Activated CD4-positive, alpha-beta memory T cell treated with anti-CD3 and anti-CD28 coated beads for 36 hours (primary cell): Measurements from ENCODE around the gene MYH9. TPM values are rescaled to one million over a fixed set of nuclear protein-coding genes. Genes with fewer than 3 reads are reported as not detected.

Experiments used
- CTCF ChIA-PET: fragments of 350-600 bp; sonication (Branson Sonifier 250); formaldehyde crosslinking; loops from one replicate; lab custom pipeline; 2021; ENCODE audit warnings: antibody characterized with exemption, inconsistent platforms; lab: Charles Lee
- POLR2A ChIA-PET: fragments of 350-600 bp; sonication (Branson Sonifier 250); formaldehyde crosslinking; loops from one replicate; lab custom pipeline; 2021; ENCODE audit warnings: antibody characterized with exemption; lab: Charles Lee
- DNase-seq: peaks from one replicate; pipeline ENCODE4 v3.0.0-alpha.2; 2020
- H3K27ac Mint-ChIP-seq: one replicate; pipeline ENCODE4 v1.8.0; 2021; ENCODE audit warnings: mixed read lengths
- H3K27me3 Mint-ChIP-seq: one replicate; pipeline ENCODE4 v1.8.0; 2021; ENCODE audit warnings: mixed read lengths
- H3K36me3 Mint-ChIP-seq: one replicate; pipeline ENCODE4 v1.8.0; 2021; ENCODE audit warnings: mixed read lengths
- H3K4me1 Mint-ChIP-seq: one replicate; pipeline ENCODE4 v1.8.0; 2021; ENCODE audit warnings: low read depth, mixed read lengths
- H3K4me3 Mint-ChIP-seq: one replicate; pipeline ENCODE4 v1.8.0; 2021; ENCODE audit warnings: mild to moderate bottlenecking, mixed read lengths
- H3K9me3 Mint-ChIP-seq: one replicate; pipeline ENCODE4 v1.8.0; 2021; ENCODE audit warnings: mixed read lengths
- intact Hi-C: fragments of 100-400 bp; cut with micrococcal nuclease; formaldehyde crosslinking; loops from one replicate; pipeline ENCODE4 v1.15.1; 2023
- microRNA-seq: library from miRNA; unstranded; fragments of <30 nt; microRNA quantifications from one replicate; pipeline ENCODE4 v1.2.0, GENCODE V29; 2022; ENCODE audit warnings: borderline number of aligned reads, borderline microRNAs expressed, borderline replicate concordance
- total RNA-seq, 2 experiments: library from RNA; stranded (reverse); gene quantifications; one replicate each; pipeline ENCODE4 v1.2.3, GENCODE V29; 2021

Gene MYH9
- total RNA-seq, 2 experiments from 2014 or later, result 712 to 720 TPM

DNA sequence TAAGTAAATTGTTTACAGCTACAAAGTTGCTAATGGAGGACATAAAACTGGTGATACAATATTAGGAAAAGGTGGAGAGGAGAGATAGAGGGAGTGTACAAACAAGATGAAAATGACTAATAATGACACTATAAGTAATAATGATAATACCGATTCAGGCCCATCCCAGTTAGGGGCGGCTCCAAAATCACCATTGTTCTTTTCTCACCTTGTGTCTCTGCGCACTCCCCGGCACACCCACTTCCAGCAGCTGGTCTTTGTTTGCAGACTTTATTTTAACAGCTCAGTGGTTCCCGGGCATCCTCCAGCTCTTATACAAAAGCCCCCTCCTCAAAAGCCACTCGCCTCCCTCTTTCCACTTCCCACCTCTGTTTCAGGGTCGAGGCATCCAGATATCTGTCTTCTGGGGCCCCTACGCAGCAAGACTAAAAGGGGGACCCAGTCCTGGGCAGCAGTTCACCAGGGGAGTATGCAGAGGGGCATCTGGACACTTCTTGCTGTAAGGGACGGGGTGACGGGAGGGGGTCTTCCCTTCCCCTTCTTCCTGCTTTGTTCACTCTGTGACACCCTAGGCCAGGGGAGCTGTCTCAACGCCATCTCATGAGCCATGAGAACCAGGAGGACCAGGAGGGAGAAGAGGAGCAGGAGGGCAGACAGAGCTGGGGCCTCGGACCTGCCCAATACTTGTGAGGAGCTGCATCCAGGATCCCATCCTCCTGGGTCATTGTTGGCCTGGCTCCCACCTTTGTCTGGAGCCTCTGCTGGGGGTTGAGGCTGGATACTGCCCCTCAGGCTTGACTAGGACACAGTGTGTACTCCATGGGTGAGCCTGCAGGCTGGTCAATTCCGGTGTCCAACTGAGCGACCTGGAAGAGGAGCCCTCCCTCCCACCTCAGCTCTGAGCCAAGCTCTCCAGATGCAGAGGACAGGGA is 151.1 kb downstream of the MYH9 start:
- peak overlapping the region; percentile 99 for H3K27ac Mint-ChIP-seq
- H3K4me1 Mint-ChIP-seq, result peaks cover 57% of the 10 kb centered on the region
- H3K4me3 Mint-ChIP-seq, result peak overlapping the region; percentile 98
- DNase-seq, result no peak
- no peaks in the 10 kb centered on the region for H3K9me3 Mint-ChIP-seq
- H3K27me3 Mint-ChIP-seq, result no peaks in the 10 kb centered on the region
- ChIA-PET POLR2A (interaction anchor here (4.3 kb wide), 1 partner anchor 17 kb away, joined by 38 read pairs; the partner anchor contains the start of gene APOL1), CTCF (interaction anchor here (0.9 to 5.0 kb wide), 6 partner anchors 17 to 171 kb away, joined by 3 to 42 read pairs (median 6); partner anchors contain the start of gene APOL1)
- intact Hi-C loops, result loop anchor here (10.0 kb wide), 1 partner anchor 592 kb away; the partner anchor contains the start of gene APOL6
- H3K36me3 Mint-ChIP-seq, result peaks cover 56% of the 10 kb centered on the region

DNA sequence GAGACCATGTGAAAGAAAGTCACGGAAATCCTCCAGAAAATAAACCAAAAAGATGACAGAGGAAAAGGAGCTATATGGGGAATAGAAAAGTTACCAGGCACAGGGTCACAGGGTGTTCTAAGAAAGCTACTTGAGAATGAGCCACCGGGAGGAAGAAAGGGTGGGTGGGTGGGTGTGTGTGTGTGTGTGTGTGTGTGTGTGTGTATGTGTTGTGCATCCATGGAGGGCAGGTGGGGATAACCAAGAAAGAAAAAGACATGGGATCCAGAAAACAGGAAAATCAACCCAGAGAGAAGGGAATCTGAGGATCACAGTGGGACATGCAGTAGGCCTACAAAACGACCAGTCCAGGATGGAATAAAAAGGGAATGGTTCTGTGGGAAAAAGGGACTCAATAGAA is 152.2 kb downstream of the MYH9 start:
- intact Hi-C loops, result loop anchor here (10.0 kb wide), 1 partner anchor 591 kb away; the partner anchor contains the start of gene APOL6
- H3K27ac Mint-ChIP-seq, result peak overlapping the region; percentile 1
- CTCF ChIA-PET, result interaction anchor here (0.6 to 4.4 kb wide), 2 partner anchors 19 to 50 kb away, joined by 3 to 25 read pairs; no protein-coding TSS in a partner anchor
- no peaks in the 10 kb centered on the region for H3K27me3 Mint-ChIP-seq
- peaks cover 62% of the 10 kb centered on the region for H3K4me1 Mint-ChIP-seq
- peaks cover 67% of the 10 kb centered on the region for H3K36me3 Mint-ChIP-seq
- DNase-seq, result no peak
- peak overlapping the region; percentile 98 for H3K4me3 Mint-ChIP-seq
- no peaks in the 10 kb centered on the region for H3K9me3 Mint-ChIP-seq
- POLR2A ChIA-PET, result no interaction called here

DNA sequence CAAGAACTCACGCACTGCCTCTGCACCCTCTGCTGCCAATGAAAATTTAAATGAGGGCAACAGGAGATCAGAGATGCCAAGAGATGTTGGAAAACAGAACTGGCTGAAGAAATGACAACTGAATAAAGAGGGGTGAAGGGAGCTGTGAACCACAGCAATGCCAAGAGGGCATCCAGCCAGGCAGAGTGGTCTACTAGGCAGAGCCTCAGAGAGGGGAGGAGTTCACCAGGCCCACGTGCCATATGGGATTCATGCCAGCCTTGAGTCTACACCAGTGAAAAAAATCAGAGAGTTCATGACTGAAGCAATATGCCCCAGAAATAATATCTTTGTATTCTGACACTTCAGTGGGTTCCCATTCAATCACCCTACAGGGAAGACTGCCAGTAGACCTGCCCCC is 152.8 kb downstream of the MYH9 start:
- H3K27ac Mint-ChIP-seq, result peak overlapping the region; percentile 57
- H3K9me3 Mint-ChIP-seq, result no peaks in the 10 kb centered on the region
- intact Hi-C loops, result loop anchor here (10.0 kb wide), 1 partner anchor 590 kb away; the partner anchor contains the start of gene APOL6
- peak overlapping the region; percentile 28 for H3K4me3 Mint-ChIP-seq
- peaks cover 56% of the 10 kb centered on the region for H3K4me1 Mint-ChIP-seq
- no peak for DNase-seq
- ChIA-PET CTCF (interaction anchor here (0.6 to 1.2 kb wide), 2 partner anchors 18 kb away, joined by 3 read pairs; partner anchors contain the start of gene APOL1), POLR2A (no interaction called here)
- H3K36me3 Mint-ChIP-seq, result peaks cover 70% of the 10 kb centered on the region
- H3K27me3 Mint-ChIP-seq, result no peaks in the 10 kb centered on the region

DNA sequence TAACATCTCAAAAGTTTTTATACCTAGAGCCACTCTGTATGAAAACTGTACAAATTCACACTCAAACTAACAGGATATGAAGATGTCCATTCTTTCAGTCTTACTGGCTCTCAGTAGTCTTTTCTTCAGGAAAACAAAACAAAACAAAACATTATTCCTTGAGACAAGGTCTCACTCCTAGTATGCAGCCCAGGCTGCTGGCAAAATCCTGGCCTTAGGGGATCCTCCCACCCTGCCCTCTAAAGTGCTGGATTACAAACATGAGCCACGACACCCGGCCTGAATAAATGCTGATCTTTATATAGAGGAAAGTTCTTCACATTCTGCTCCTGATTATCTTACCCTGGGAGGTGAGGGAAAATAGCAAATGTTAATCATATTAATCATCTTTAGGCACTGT is 153.6 kb downstream of the MYH9 start:
- DNase-seq, result no peak
- Mint-ChIP-seq H3K4me3 (no peak overlapping the region), H3K27me3 (no peaks in the 10 kb centered on the region), H3K27ac (no peak overlapping the region), H3K9me3 (no peaks in the 10 kb centered on the region), H3K4me1 (peaks cover 51% of the 10 kb centered on the region), H3K36me3 (peaks cover 70% of the 10 kb centered on the region)
- intact Hi-C loops, result loop anchor here (10.0 kb wide), 1 partner anchor 589 kb away; the partner anchor contains the start of gene APOL6
- CTCF ChIA-PET, result interaction anchor here (1.0 to 1.2 kb wide), 2 partner anchors 19 to 52 kb away, joined by 3 read pairs; partner anchors contain the start of gene APOL1
- POLR2A ChIA-PET, result no interaction called here

DNA sequence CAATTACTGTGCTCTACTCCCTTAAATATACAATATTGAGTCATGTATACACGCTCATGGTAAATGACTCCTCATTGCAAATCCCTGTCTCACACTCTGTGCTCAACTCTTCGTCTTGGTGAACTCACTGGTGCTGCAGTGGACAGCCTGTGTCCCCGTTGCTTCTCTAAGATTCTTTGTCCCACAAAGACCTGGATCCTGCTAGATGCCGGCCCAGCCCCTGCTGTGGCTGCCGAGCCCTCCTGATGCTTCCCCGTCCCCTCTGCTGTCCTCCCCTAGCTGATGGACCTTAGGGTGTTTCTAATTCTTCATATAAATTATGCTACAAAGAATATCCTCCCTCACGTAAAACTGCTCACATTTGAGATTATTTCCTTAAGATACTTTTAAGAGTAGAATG is 154.0 kb downstream of the MYH9 start:
- no peak for DNase-seq
- no peaks in the 10 kb centered on the region for H3K9me3 Mint-ChIP-seq
- POLR2A ChIA-PET, result no interaction called here
- H3K27ac Mint-ChIP-seq, result no peak overlapping the region
- H3K36me3 Mint-ChIP-seq, result peaks cover 71% of the 10 kb centered on the region
- intact Hi-C loops, result loop anchor here (10.0 kb wide), 1 partner anchor 589 kb away; the partner anchor contains the start of gene APOL6
- H3K4me1 Mint-ChIP-seq, result peaks cover 51% of the 10 kb centered on the region
- H3K4me3 Mint-ChIP-seq, result no peak overlapping the region
- no peaks in the 10 kb centered on the region for H3K27me3 Mint-ChIP-seq
- CTCF ChIA-PET, result interaction anchor here (1.0 to 1.2 kb wide), 3 partner anchors 12 to 52 kb away, joined by 3 to 4 read pairs (median 3); partner anchors contain the start of gene APOL1

DNA sequence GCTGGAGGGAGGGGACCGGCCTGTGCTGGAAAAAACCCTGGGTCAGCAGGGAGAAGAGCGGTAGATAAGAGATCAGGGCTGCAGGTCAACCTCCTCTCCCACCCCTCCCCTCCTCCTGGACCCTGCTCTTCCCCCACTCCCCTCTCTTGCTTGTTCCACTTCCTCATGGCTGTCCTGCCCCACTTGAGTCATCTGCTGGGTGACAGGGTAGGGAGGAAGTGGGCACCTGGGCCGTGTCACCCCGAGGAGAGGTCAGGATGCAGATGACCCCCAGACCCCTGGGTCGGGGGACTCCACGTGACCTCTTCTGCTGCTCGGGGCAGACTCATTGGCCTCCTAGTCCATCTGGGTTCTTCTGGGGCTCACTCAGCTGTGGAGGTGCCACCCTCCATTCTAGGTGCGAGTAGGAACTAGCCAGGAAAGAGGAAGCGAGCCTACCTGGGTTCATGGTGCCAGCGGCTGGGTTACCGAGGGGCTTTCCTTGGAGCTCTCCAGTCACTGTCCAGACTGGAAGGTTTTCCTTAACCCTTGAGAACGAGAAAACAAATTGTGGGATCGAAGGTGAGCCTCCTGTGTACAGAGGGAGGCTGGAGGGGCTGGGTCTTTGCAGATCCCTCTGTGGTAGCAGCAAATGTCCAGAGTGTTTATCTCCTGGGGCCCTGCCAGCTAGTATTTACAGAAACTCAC is 154.9 kb downstream of the MYH9 start:
- H3K36me3 Mint-ChIP-seq, result peaks cover 68% of the 10 kb centered on the region
- POLR2A ChIA-PET, result no interaction called here
- CTCF ChIA-PET, result interaction anchor here (0.8 to 1.2 kb wide), 2 partner anchors 11 to 54 kb away, joined by 3 to 4 read pairs; no protein-coding TSS in a partner anchor
- H3K27ac Mint-ChIP-seq, result no peak overlapping the region
- peaks cover 49% of the 10 kb centered on the region for H3K4me1 Mint-ChIP-seq
- no peak overlapping the region for H3K4me3 Mint-ChIP-seq
- H3K9me3 Mint-ChIP-seq, result no peaks in the 10 kb centered on the region
- no peak for DNase-seq
- H3K27me3 Mint-ChIP-seq, result no peaks in the 10 kb centered on the region
- intact Hi-C loops, result loop anchor here (10.0 kb wide), 1 partner anchor 588 kb away; the partner anchor contains the start of gene APOL6

Small RNA genes within 50 kb of the gene (microRNA-seq; reads per million reads assigned to microRNA genes)
- not detected for gene MIR6819

Other genes with a start within 250 kb of the MYH9 start
- gene APOL3, start 227.2 kb downstream of the MYH9 start, total RNA-seq, result 10 to 100 TPM; 63.9 to 66.7 TPM
- under 1 TPM; 0.53 to 0.67 TPM for gene APOL4, start 186.2 kb downstream of the MYH9 start, total RNA-seq
- 10 to 100 TPM; 76.4 to 82.9 TPM for gene APOL2, start 148.4 kb downstream of the MYH9 start, total RNA-seq
- 10 to 100 TPM; 44.7 to 46.3 TPM for gene APOL1, start 134.8 kb downstream of the MYH9 start, total RNA-seq
- 10 to 100 TPM; 94.3 to 97.0 TPM for gene TXN2, start 93.7 kb upstream of the MYH9 start, total RNA-seq
- gene FOXRED2, start 119.1 kb upstream of the MYH9 start, total RNA-seq, result 10 to 100 TPM; 15.2 to 15.9 TPM
- 100 to 1,000 TPM; 314 to 321 TPM for gene EIF3D, start 141.2 kb upstream of the MYH9 start, total RNA-seq